Activated T-cell treated with anti-CD3 and anti-CD28 coated beads for 48 hours (primary cell): ENCODE results near the gene EXOC1L.
"Not testable (repeated sequence)": the region's sequence is repeated elsewhere in the genome, so short reads cannot be mapped to it uniquely, and the experiment has no call there.

Experiments
- DNase-seq: peaks from one replicate; pipeline ENCODE4 v3.0.0-alpha.2; 2020; ENCODE audit warnings: low read depth

EXOC1L gene

GRCh38 chr4:55838356-55838755 is 18.8 kb downstream of the EXOC1L start:
- DNase-seq = no peak

DNA sequence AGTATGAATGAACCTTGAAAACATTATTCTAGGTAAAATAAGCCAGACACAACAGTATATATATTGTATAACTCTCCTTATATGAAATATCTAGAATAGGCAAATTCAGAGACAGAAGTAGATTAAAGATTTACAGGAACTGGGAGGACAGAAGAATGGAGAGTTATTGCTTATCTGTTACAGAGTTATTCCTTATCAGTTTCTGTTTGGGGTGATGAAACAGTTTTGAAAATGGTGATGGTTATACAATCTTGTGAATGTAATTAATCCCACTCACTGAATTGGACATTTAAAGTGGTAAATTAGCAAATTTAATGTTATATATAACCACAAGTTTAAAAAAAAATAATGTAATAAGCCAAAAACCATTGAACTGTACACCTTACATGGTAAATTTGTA is 19.4 kb downstream of the EXOC1L start:
- DNase-seq = no peak

DNA sequence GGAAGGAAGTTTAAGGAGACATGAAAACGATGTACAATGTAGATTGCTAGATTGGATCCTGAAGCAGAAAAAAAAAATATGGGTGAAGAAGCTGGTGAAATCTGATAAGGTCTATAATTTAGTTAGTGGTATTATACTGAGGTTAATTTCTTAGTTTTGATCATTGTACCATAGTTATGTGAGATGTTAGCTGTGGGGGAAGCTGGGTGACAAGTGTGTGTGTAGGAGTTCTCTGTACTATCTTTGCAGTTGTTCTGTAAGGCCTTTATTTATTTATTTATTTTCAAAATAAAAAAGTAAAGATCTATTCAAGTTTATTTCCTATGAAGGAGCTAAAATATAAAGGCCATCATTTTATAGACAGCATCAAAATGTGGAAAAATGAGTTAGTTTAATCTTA is 21.4 kb downstream of the EXOC1L start:
- DNase-seq = no peak

- not testable (repeated sequence) for DNase-seq
These were observed 22.0 kb downstream of the EXOC1L start for GRCh38 chr4:55841373-55842239.

DNA sequence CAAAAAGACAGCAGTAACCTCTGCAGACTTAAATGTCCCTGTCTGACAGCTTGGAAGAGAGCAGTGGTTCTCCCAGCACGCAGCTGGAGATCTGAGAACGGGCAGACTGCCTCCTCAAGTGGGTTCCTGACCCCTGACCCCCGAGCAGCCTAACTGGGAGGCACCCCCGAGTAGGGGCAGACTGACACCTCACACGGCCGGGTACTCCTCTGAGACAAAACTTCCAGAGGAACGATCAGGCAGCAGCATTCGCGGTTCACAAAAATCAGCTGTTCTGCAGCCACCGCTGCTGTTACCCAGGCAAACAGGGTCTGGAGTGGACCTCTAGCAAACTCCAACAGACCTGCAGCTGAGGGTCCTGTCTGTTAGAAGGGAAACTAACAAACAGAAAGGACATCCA is 22.7 kb downstream of the EXOC1L start:
- not testable (repeated sequence) for DNase-seq

- DNase-seq = no peak
These were observed 30.1 kb downstream of the EXOC1L start for GRCh38 chr4:55849724-55850123.

- no peak for DNase-seq
These were observed 32.3 kb downstream of the EXOC1L start for GRCh38 chr4:55851885-55852284.

GRCh38 chr4:55853484-55854046 is 34.0 kb downstream of the EXOC1L start, which contains the start of gene EXOC1:
Gene EXOC1 (plus strand): TSS chr4:55853648. CDS start chr4:55858324, 4,676 bp downstream.
- DNase-seq = peak; percentile 97

- DNase-seq = no peak
These were observed 34.5 kb downstream of the EXOC1L start for GRCh38 chr4:55854129-55854528.

- DNase-seq = no peak
These were observed 38.0 kb downstream of the EXOC1L start for GRCh38 chr4:55857586-55857985.

- DNase-seq = no peak
These were observed 40.1 kb downstream of the EXOC1L start for GRCh38 chr4:55859711-55860110.

GRCh38 chr4:55864577-55865223 is 45.1 kb downstream of the EXOC1L start:
- no peak for DNase-seq

- no peak for DNase-seq
These were observed 45.7 kb downstream of the EXOC1L start for GRCh38 chr4:55865228-55865806.

DNA sequence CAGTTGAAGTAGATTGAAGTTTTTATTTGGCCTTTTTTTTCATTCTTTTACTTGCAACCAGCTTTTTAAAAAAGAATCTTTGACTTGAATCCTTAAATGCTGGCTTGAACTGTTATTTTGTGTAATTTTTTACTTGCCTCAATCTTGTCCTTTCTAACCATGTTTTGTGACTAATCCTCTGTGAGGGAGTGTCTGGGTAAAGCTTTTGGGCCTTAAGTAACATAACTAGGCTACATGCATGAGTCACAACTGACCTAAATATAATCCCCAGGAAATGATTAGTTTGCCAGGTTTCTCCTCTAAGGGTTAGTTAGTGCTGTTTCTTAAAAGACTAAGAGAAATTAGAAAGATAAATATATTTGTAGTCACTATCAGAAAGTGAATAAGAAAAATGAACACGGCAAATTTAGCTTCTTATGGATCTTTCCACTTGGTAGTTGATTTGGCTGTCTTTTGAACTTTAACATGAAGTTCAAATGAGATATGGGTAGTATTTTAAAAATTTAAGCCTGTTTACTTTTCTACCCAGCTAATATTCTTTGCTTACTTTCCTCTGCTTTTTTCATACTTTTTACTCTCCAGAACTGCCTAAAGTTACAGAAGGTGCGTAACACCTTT is 46.8 kb downstream of the EXOC1L start:
- no peak for DNase-seq

DNA sequence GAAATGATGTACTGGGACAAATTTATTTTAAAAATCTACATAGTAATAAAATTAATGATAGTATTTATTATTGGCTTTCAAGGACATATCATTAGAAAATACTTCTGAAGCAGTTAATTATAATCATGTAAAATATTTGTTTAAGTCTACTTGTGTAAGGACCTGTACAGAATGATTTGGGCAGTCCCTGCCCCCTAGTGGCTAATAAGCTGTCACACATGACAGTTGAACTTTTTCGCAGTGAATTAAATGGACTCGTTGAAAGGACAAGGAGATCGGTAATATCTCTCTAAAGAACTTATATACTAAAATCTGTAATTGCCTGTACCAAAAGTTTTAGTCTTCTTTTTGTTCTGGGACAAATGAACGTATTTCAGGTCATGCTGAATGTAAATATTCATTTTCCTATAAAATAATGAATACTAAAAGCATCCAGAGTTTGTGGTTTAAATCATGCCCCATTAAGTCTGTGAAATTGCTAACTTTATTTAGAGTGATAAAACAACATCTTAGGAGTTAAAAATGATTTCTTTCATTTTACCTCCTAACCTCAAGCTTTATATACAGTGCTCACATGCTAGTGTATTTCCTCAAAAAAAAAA is 47.5 kb downstream of the EXOC1L start:
- DNase-seq = no peak

- DNase-seq = no peak
These were observed 49.0 kb downstream of the EXOC1L start for GRCh38 chr4:55868581-55869090.

DNA sequence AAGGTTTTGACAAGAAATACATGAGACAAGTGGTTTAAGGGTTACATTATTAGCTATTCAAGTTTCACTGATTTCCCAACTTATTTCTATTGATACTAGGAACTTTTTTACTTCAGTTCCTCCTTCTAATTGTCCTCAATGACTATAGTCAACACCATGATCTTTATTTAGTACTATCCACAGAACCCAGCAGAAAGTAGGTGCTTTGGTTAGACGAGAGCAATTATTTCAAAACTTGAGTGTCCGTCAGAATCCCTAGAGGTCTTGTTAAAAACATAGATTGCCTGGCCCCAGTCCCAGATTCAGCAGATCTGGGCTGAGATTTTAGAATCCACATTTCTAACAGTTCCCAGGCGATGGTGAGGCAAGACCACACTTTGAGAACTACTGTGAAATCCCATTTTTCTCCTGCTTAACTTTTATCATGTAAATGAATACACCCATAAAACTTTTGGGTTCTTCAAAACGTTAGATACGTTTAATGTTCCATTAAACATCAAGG is 51.8 kb downstream of the EXOC1L start:
- DNase-seq = no peak

DNA sequence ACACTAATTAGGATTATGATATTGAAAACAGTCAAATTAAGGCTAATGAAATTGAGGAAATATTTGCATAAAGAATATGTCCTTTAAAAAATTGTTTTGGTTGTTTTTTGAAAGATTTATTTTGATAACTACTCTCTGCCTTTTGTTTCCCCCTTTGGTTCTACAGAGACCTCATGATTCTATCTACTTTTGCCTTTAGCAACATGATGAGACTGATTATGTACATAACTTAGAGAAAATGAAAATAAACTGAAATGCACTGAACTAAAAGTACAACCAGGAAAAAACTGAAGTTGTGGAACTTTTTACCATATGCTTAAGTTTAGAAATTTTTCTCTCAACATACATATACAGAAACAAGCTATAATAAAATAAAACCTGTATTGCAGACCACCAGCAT is 55.2 kb downstream of the EXOC1L start:
- no peak for DNase-seq

GRCh38 chr4:55876387-55876786 is 56.8 kb downstream of the EXOC1L start:
- DNase-seq = no peak

DNA sequence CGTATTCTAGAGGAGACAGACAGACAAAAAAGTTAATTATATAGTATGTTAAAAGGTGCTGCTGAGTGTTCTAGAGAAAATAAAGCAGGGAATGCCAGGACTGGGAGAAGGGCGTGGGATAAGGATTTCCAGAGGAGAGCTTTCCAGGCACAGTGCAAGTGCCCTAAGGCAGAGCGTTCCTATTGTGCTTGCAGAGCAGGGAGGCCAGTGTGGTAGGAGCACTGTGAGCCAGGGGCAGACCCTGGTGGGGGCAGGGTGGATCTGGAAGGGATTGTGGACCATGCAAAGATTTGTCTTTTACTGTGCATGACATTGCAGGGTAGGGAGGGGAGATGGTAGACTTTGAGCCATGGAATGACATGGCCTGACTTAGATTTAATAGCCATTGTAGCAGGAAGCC is 59.6 kb downstream of the EXOC1L start:
- no peak for DNase-seq

DNA sequence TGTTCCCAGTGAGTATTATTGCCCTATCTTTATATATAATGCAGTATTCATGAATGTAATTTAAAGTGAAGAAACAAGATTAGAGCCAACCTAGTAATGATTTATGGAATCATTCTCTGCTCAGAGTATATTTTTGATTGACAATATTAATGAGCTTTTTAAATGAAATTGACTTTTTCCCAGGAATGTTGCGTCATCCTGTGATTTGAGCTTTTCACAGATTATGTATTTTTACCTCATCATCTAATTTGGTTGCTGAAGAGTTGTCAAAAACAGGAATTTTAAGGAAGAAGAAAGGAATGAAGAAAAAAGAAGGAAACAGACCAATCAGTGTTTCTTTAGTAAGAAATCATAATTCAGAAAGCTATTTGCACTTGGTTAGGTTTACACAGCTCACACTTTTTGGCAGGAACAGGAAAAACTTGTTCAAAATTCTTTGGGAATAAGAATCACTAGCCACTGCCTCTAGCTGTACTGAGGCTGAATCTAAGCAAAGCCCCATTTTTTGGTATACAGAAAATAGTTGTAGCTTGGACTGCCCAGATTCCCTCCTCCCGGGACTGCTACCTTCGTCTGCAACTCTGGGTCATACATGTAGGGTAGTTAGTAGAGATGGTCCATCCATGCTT is 61.2 kb downstream of the EXOC1L start:
- no peak for DNase-seq
